Stimulated activated CD4-positive, alpha-beta T cell treated with anti-CD3 and anti-CD28 coated beads, Interleukin-15, amount 100 ng/mL, for 24 hours (primary cell): ENCODE measurements around the gene THBS2.
"Not testable (repeated sequence)": the region's sequence is repeated elsewhere in the genome, so short reads cannot be mapped to it uniquely, and the experiment has no call there.

Source experiments
- DNase-seq: peaks from one replicate; pipeline ENCODE4 v3.0.0-alpha.2; 2020

THBS2 gene

GRCh38 chr6:169205176-169206160, 48.2 kb downstream of the THBS2 start:
- no peak for DNase-seq

- no peak for DNase-seq
These were observed 49.5 kb downstream of the THBS2 start for GRCh38 chr6:169204167-169204566.

- no peak for DNase-seq
These were observed 51.7 kb downstream of the THBS2 start for GRCh38 chr6:169201985-169202384.

- DNase-seq: no peak
These were observed 52.6 kb downstream of the THBS2 start for GRCh38 chr6:169200893-169201514.

- DNase-seq: no peak
These were observed 53.9 kb downstream of the THBS2 start for GRCh38 chr6:169199625-169200335.

- no peak for DNase-seq
These were observed 54.8 kb downstream of the THBS2 start for GRCh38 chr6:169198885-169199284.

GRCh38 chr6:169197929-169198328, 55.7 kb downstream of the THBS2 start:
- not testable (repeated sequence) for DNase-seq

GRCh38 chr6:169196279-169196678, 57.4 kb downstream of the THBS2 start:
- not testable (repeated sequence) for DNase-seq

GRCh38 chr6:169194737-169195136, 58.9 kb downstream of the THBS2 start:
- DNase-seq: no peak

GRCh38 chr6:169190970-169191369, 62.7 kb downstream of the THBS2 start:
- no peak for DNase-seq

GRCh38 chr6:169190144-169190584, 63.5 kb downstream of the THBS2 start:
- no peak for DNase-seq

- DNase-seq: no peak
These were observed 64.0 kb downstream of the THBS2 start for GRCh38 chr6:169189686-169190085.

GRCh38 chr6:169189182-169189581, 64.5 kb downstream of the THBS2 start:
- DNase-seq: no peak

- no peak for DNase-seq
These were observed 65.2 kb downstream of the THBS2 start for GRCh38 chr6:169188475-169188874.

GRCh38 chr6:169188051-169188470, 65.6 kb downstream of the THBS2 start:
- no peak for DNase-seq

- no peak for DNase-seq
These were observed 67.0 kb downstream of the THBS2 start for GRCh38 chr6:169186496-169187169.

GRCh38 chr6:169185692-169186485, 67.8 kb downstream of the THBS2 start:
- no peak for DNase-seq

- no peak for DNase-seq
These were observed 68.6 kb downstream of the THBS2 start for GRCh38 chr6:169185011-169185521.

- no peak for DNase-seq
These were observed 69.2 kb downstream of the THBS2 start for GRCh38 chr6:169184419-169184818.

GRCh38 chr6:169183233-169183632, 70.4 kb downstream of the THBS2 start:
- no peak for DNase-seq

- DNase-seq: not testable (repeated sequence)
These were observed 73.8 kb downstream of the THBS2 start for GRCh38 chr6:169179831-169180230.
